ENCODE measurements around the gene SLC6A18. TPM values are rescaled to one million over a fixed set of nuclear protein-coding genes. Genes with fewer than 3 reads are reported as not detected.

Gene SLC6A18
- total and polyA plus RNA-seq, 2 of the 4 experiments (the other 2 are of a cell fraction): not detected

DNA sequence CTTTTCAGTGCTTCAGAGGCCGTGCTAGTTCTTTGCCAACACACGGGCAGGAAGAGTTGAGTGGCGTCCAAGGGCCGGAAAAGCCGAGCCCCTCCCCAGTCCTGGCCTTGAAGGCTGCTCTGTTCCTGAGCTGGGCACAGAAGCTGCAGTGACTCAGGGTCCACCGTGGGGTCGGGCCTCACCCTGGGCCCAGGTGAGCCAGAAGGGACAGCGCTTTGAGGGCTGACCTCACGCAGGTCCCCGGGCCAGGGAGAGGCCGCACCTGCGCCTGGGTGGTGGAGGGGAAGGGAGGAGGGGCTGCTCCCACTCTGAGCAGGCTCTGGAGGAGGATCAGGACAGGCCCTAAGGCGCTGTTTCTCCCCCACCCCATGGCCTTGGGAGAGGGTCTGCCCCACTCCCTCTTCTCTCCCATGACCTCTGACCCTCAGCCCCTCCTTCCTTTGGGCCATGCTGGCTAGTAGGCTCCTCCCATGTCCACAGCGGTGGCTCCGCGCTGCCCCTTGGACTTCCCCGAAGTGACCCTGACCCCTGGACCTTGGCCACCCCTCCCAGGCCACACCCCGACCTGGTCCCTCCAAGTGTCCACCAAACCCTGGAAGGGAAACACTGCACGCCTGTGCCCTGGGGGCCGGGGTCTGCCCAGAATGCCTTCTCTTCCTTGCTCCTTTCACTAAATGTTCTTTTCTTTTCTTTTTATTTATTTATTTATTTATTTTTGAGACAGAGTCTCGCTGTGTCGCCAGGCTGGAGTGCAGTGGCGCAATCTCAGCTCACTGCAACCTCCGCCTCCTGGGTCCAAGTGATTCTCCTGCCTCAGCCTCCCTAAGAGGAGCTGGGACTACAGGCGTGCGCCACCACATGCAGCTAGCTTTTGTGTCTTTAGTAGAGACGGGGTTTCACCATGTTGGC is 43.5 kb upstream of the SLC6A18 start:
- H3K4me1 ChIP-seq (ENCODE audit: control insufficient read depth, insufficient read depth, low read length): no peaks in the 10 kb centered on the region
- CTCF ChIA-PET: no interaction called here
- POLR2A ChIA-PET (ENCODE audit: unreplicated experiment): no interaction called here
- no peak overlapping the region for H2BK20ac ChIP-seq (ENCODE audit: low read depth, low read length)
- H3K23ac ChIP-seq (ENCODE audit: low read depth, low read length): no peak overlapping the region
- BruUV-seq (replicated peaks): no TSS peak
- no peaks in the 10 kb centered on the region for H3K79me1 ChIP-seq (ENCODE audit: low read depth in 1 of 2, low read length in 2 of 2)
- intact Hi-C loops (cut with micrococcal nuclease) (no loop called here), dilution Hi-C loops (cut with HindIII; ENCODE audit: low sequenced_read_pairs, unreplicated experiment) (no loop called here), in situ Hi-C loops (cut with MboI; ENCODE audit: low sequenced_read_pairs) (no loop called here)
- WGBS, 2 experiments (ENCODE audit: extremely low coverage in 2 of 2, insufficient read length in 1 of 2): 79% methylated on average over 4 of the region's 27 CpGs; no CpG with 5 or more reads in 1 of the 2 experiments
- H4K91ac ChIP-seq (ENCODE audit: insufficient read depth, low read depth, low read length): no peak overlapping the region
- H3K9me1 ChIP-seq (ENCODE audit: insufficient read depth, low read length): no peaks in the 10 kb centered on the region
- H3K36me3 ChIP-seq (ENCODE audit: control insufficient read depth, insufficient read depth, low read length): no peaks in the 10 kb centered on the region
- no peak overlapping the region for H4K5ac ChIP-seq (ENCODE audit: low read depth, low read length)
- H3K27ac ChIP-seq (ENCODE audit: insufficient read depth, low read length): no peak overlapping the region
- DNase-seq: no peak
- no peak overlapping the region for H2AK5ac ChIP-seq (ENCODE audit: low read depth, low read length)
- no peak overlapping the region for H3K4me3 ChIP-seq (ENCODE audit: insufficient read depth, low read depth, low read length)
- no peak overlapping the region for H2BK5ac ChIP-seq (ENCODE audit: low read depth, low read length, poor library complexity, severe bottlenecking)
- no peaks in the 10 kb centered on the region for H3K9me3 ChIP-seq (ENCODE audit: control insufficient read depth, insufficient read depth, low read length)
- no peak overlapping the region for H3K18ac ChIP-seq (ENCODE audit: low read depth, low read length)
- peaks cover 21% of the 10 kb centered on the region; the same call in 1 of the 2 replicates for H3K27me3 ChIP-seq (ENCODE audit: control insufficient read depth, insufficient read depth, low read length)
- H3K14ac ChIP-seq (replicated peaks; ENCODE audit: low read depth, low read length): no peak overlapping the region
- no peak overlapping the region for H2AFZ ChIP-seq (replicated peaks; ENCODE audit: low read length, poor library complexity)
- no peak overlapping the region for H3K9ac ChIP-seq (ENCODE audit: low read depth, low read length)
- H3K56ac ChIP-seq (ENCODE audit: extremely low read depth, insufficient read depth, low read length): no peak overlapping the region
- H4K20me1 ChIP-seq (ENCODE audit: insufficient read depth, low read length): no peaks in the 10 kb centered on the region
- no peak overlapping the region for H2BK120ac ChIP-seq (ENCODE audit: low read depth, low read length)
- ATAC-seq (ENCODE audit: low read depth): no peak
- H2AK9ac ChIP-seq (replicated peaks; ENCODE audit: low read depth, low read length, poor library complexity): no peak overlapping the region
- no peak overlapping the region for H3K4me2 ChIP-seq (ENCODE audit: low read depth, low read length)
- H3K4ac ChIP-seq (ENCODE audit: low read depth, low read length): no peak overlapping the region
- no peak overlapping the region for H4K8ac ChIP-seq (ENCODE audit: low read depth in 2 of 2, low read length in 2 of 2)
- no peak overlapping the region for H2BK15ac ChIP-seq (ENCODE audit: low read depth, low read length)
- TF ChIP-seq CHD1 (IDR thresholded peaks at IDR 0.05; ENCODE audit: low read depth, low read length) (no peak), SMC3 (IDR thresholded peaks at IDR 0.05; ENCODE audit: low read depth, low read length) (no peak), FOS (IDR thresholded peaks at IDR 0.05; ENCODE audit: low read depth, low read length) (no peak), MAFK (IDR thresholded peaks at IDR 0.05; ENCODE audit: low read depth, low read length) (no peak), RFX5 (IDR thresholded peaks at IDR 0.05; ENCODE audit: low read depth, low read length) (no peak), BHLHE40 (IDR thresholded peaks at IDR 0.05; ENCODE audit: low read depth, low read length) (no peak), RCOR1 (IDR thresholded peaks at IDR 0.05; ENCODE audit: insufficient replicate concordance, low read length) (no peak), NFE2L2 (IDR thresholded peaks at IDR 0.05; ENCODE audit: low read depth, low read length) (no peak), RAD21 (IDR thresholded peaks at IDR 0.05; ENCODE audit: low read length) (no peak), CEBPB (IDR thresholded peaks at IDR 0.05; ENCODE audit: low read depth, low read length) (no peak), MXI1 (IDR thresholded peaks at IDR 0.05; ENCODE audit: borderline replicate concordance, low read depth, low read length) (no peak), POLR2A (IDR thresholded peaks at IDR 0.05; ENCODE audit: low read depth, low read length) (no peak)
- TF ChIP-seq, protein P1, sequence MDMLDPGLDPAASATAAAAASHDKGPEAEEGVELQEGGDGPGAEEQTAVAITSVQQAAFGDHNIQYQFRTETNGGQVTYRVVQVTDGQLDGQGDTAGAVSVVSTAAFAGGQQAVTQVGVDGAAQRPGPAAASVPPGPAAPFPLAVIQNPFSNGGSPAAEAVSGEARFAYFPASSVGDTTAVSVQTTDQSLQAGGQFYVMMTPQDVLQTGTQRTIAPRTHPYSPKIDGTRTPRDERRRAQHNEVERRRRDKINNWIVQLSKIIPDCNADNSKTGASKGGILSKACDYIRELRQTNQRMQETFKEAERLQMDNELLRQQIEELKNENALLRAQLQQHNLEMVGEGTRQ (IDR thresholded peaks at IDR 0.05; ENCODE audit: low read depth, low read length): no peak
- TF ChIP-seq, protein P2, sequence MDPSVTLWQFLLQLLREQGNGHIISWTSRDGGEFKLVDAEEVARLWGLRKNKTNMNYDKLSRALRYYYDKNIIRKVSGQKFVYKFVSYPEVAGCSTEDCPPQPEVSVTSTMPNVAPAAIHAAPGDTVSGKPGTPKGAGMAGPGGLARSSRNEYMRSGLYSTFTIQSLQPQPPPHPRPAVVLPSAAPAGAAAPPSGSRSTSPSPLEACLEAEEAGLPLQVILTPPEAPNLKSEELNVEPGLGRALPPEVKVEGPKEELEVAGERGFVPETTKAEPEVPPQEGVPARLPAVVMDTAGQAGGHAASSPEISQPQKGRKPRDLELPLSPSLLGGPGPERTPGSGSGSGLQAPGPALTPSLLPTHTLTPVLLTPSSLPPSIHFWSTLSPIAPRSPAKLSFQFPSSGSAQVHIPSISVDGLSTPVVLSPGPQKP (IDR thresholded peaks at IDR 0.05; ENCODE audit: borderline replicate concordance, low read depth, low read length): no peak
- TF ChIP-seq, protein P3, sequence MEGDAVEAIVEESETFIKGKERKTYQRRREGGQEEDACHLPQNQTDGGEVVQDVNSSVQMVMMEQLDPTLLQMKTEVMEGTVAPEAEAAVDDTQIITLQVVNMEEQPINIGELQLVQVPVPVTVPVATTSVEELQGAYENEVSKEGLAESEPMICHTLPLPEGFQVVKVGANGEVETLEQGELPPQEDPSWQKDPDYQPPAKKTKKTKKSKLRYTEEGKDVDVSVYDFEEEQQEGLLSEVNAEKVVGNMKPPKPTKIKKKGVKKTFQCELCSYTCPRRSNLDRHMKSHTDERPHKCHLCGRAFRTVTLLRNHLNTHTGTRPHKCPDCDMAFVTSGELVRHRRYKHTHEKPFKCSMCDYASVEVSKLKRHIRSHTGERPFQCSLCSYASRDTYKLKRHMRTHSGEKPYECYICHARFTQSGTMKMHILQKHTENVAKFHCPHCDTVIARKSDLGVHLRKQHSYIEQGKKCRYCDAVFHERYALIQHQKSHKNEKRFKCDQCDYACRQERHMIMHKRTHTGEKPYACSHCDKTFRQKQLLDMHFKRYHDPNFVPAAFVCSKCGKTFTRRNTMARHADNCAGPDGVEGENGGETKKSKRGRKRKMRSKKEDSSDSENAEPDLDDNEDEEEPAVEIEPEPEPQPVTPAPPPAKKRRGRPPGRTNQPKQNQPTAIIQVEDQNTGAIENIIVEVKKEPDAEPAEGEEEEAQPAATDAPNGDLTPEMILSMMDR (conservative IDR thresholded peaks at IDR 0.05; ENCODE audit: low read depth, low read length): no peak
